Endothelial cell of umbilical vein (primary cell): Measurements from ENCODE around the gene BDH1. TPM values are rescaled to one million over a fixed set of nuclear protein-coding genes. Genes with fewer than 3 reads are reported as not detected.

ENCODE experiments used
- BruUV-seq: library from RNA; stranded (reverse); fragments of 400-500 nt; replicated peaks from 2 replicates; lab custom pipeline; 2021; lab: Mats Ljungman, UMichigan
- CTCF ChIA-PET: fragments of 300-600, 350-600 bp; sonication (Branson Sonifier 250); formaldehyde crosslinking; loops from one replicate; lab custom pipeline; 2021; ENCODE audit warnings: antibody characterized with exemption, inconsistent platforms; lab: Charles Lee
- POLR2A ChIA-PET: fragments of 300-600, 350-600 bp; sonication (Branson Sonifier 250); formaldehyde crosslinking; loops from one replicate; lab custom pipeline; 2021; ENCODE audit warnings: antibody characterized with exemption, inconsistent platforms; lab: Charles Lee
- DNase-seq: peaks from one replicate; pipeline ENCODE4 v3.0.0-alpha.2; 2011; ENCODE audit warnings: low read depth, low spot score
- FAIRE-seq: peaks from 2 replicates; lab custom pipeline; 2011; peaks lifted over from hg19 to GRCh38; lab: Jason Lieb, UNC
- H2AFZ ChIP-seq: 2 replicates; pipeline ENCODE4 v1.6.0; 2012; ENCODE audit warnings: low read depth, low read length, control low read depth, inconsistent platforms
- H3K27ac ChIP-seq: 2 replicates; pipeline ENCODE4 v1.5.1; 2011; ENCODE audit warnings: low read depth, mild to moderate bottlenecking, control low read depth, low read length, moderate library complexity; ENCODE audit not compliant: insufficient read depth
- H3K27me3 ChIP-seq, 2 experiments: 2 replicates each; pipeline versions ENCODE4 v1.6.0 to v1.6.1; 2011; ENCODE audit warnings: low read length in 2 of 2, mixed read lengths in 1 of 2; ENCODE audit not compliant: control insufficient read depth in 2 of 2, insufficient read depth in 2 of 2
- H3K36me3 ChIP-seq, 2 experiments: 2 replicates in 1 of 2; 3 replicates in 1 of 2; pipeline ENCODE4 v1.5.1; 2011; ENCODE audit warnings: low read length in 2 of 2, mild to moderate bottlenecking in 1 of 2, moderate library complexity in 1 of 2; ENCODE audit not compliant: control insufficient read depth in 2 of 2, insufficient read depth in 2 of 2; ENCODE audit errors: extremely low read depth in 1 of 2
- H3K4me1 ChIP-seq: 3 replicates; pipeline ENCODE4 v1.5.1; 2011; ENCODE audit warnings: mild to moderate bottlenecking, low read length; ENCODE audit not compliant: control insufficient read depth, insufficient read depth; ENCODE audit errors: extremely low read depth
- H3K4me2 ChIP-seq: 2 replicates; pipeline ENCODE4 v1.6.1; 2011; ENCODE audit warnings: low read length, control low read depth, mixed read lengths; ENCODE audit not compliant: insufficient read depth
- H3K4me3 ChIP-seq, 3 experiments: fragments of 200-600 bp in 1 of 3; sonication (generic), shearing (Covaris generic) in 1 of 3; replicated peaks in 1 of 3; 2 replicates each; pipeline ENCODE4 v1.5.1; 2011 to 2016; ENCODE audit warnings: control low read depth in 3 of 3, low read length in 3 of 3, mild to moderate bottlenecking in 2 of 3, inconsistent platforms in 1 of 3, low read depth in 1 of 3, moderate library complexity in 1 of 3; ENCODE audit not compliant: insufficient read depth in 1 of 3
- H3K79me2 ChIP-seq: 2 replicates; pipeline ENCODE4 v1.6.0; 2012; ENCODE audit warnings: low read length, inconsistent platforms; ENCODE audit not compliant: control insufficient read depth, insufficient read depth
- H3K9ac ChIP-seq: replicated peaks from 2 replicates; pipeline ENCODE3; 2011; ENCODE audit warnings: low read length, control low read depth; ENCODE audit not compliant: insufficient read depth; ENCODE audit errors: extremely low read depth
- H3K9me1 ChIP-seq: replicated peaks from 3 replicates; pipeline ENCODE4 v1.6.0; 2011; ENCODE audit warnings: mild to moderate bottlenecking, low read length; ENCODE audit not compliant: control insufficient read depth, insufficient read depth; ENCODE audit errors: extremely low read depth
- H3K9me3 ChIP-seq: replicated peaks from 2 replicates; pipeline ENCODE4 v1.5.1; 2012; ENCODE audit warnings: low read length, inconsistent platforms; ENCODE audit not compliant: control insufficient read depth, insufficient read depth
- H4K20me1 ChIP-seq: replicated peaks from 2 replicates; pipeline ENCODE3; 2011; ENCODE audit warnings: mild to moderate bottlenecking, low read length; ENCODE audit not compliant: control insufficient read depth, insufficient read depth; ENCODE audit errors: extremely low read depth
- EZH2 ChIP-seq: IDR thresholded peaks from 2 replicates; pipeline ENCODE4 v1.6.1; 2012; ENCODE audit warnings: borderline replicate concordance, low read depth, mild to moderate bottlenecking, moderate library complexity, low read length, inconsistent platforms; ENCODE audit not compliant: severe bottlenecking
- FOS ChIP-seq: IDR thresholded peaks from 2 replicates; pipeline ENCODE4 v1.6.1; 2011; ENCODE audit warnings: mild to moderate bottlenecking, low read length, moderate library complexity, borderline replicate concordance; ENCODE audit not compliant: insufficient read depth
- GATA2 ChIP-seq: IDR thresholded peaks from 2 replicates; pipeline ENCODE4 v1.7.0; 2011; ENCODE audit warnings: low read depth, mild to moderate bottlenecking, moderate library complexity, mixed read lengths, low read length; ENCODE audit not compliant: insufficient read length, insufficient read depth
- POLR2A ChIP-seq: IDR thresholded peaks from 2 replicates; pipeline ENCODE4 v1.6.1; 2012; ENCODE audit warnings: low read depth, mild to moderate bottlenecking, control low read depth, low read length
- POLR2AphosphoS5 ChIP-seq: IDR thresholded peaks from 2 replicates; pipeline ENCODE4 v1.6.1; 2012; ENCODE audit warnings: low read depth, mild to moderate bottlenecking, control low read depth, low read length, moderate library complexity; ENCODE audit not compliant: insufficient read depth
- dilution Hi-C: fragments of 300-500 bp; cut with MboI; formaldehyde crosslinking; loops from one replicate; pipeline ENCODE4 v1.15.0; 2019; ENCODE audit warnings: low sequenced_read_pairs; ENCODE audit not compliant: extremely low pct_ligation_motif_present
- intact Hi-C: fragments of 100-400 bp; cut with micrococcal nuclease; formaldehyde crosslinking; loops from one replicate; pipeline ENCODE4 v1.10.0; 2022
- polyA plus RNA-seq, 4 experiments: library from polyadenylated mRNA; depleted of rRNA in 3 of 4; stranded (reverse) in 3 of 4; unstranded in 1 of 4; fragments of >200 nt; gene quantifications; 2 replicates each; pipeline versions ENCODE4 v1.2.1 to v1.2.3, GENCODE V29; 2011 to 2012; ENCODE audit warnings: missing spikeins in 1 of 4
- total RNA-seq: library from RNA; stranded (reverse); gene quantifications from 2 replicates; pipeline ENCODE4 v1.2.3, GENCODE V29; 2021
- TF ChIP-seq, protein P1 (sequence below), 2 donors: IDR thresholded peaks; 1 replicate in 1 of 2; 2 replicates in 1 of 2; pipeline ENCODE4 v1.5.1; 2011; ENCODE audit warnings: low read length in 2 of 2, mild to moderate bottlenecking in 2 of 2, moderate library complexity in 2 of 2, control low read depth in 1 of 2, inconsistent platforms in 1 of 2, low read depth in 1 of 2; ENCODE audit not compliant: insufficient read depth in 1 of 2; ENCODE audit errors: extremely low read depth in 1 of 2

The BDH1 gene
- total and polyA plus RNA-seq, 2 donors (not counting 3 experiments of a cell fraction or from before 2014, with no cell fraction given), result 6.9 to 12.2 TPM

DNA sequence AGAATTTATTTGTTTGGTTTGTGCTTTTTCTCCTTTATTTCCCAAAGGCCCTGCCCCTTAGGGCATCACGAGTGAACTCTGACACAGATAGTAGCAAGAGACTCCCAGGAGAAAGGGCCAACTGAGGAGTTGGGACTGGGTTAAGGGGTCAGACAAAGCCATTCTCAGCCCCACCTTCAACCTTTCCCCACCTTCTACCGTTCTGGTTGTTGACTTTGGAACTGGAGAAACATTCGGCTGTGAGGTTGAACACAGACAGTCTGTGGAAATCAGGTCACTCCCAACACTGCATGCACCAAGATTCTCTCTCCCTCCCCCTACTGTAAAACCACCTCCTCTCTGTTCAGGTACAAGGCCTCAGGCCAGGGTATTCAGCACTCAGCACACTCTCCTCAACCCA, 3.9 kb upstream of the BDH1 start:
- dilution Hi-C loops (no loop called here), intact Hi-C loops (no loop called here)
- H3K79me2 ChIP-seq, result no peaks in the 10 kb centered on the region
- H3K36me3 ChIP-seq, result no peaks in the 10 kb centered on the region
- no TSS peak for BruUV-seq
- no peak overlapping the region for H3K4me3 ChIP-seq
- DNase-seq (no peak), FAIRE-seq (no peak)
- H3K4me2 ChIP-seq, result no peak overlapping the region
- H3K27me3 ChIP-seq, result peaks cover 21 to 37% of the 10 kb centered on the region in 2 experiments
- no peak for TF ChIP-seq POLR2A
- TF ChIP-seq FOS, result no peak
- TF ChIP-seq EZH2, result no peak
- CTCF ChIA-PET, result no interaction called here
- POLR2A ChIA-PET, result no interaction called here
- H3K4me1 ChIP-seq, result no peaks in the 10 kb centered on the region
- no peaks in the 10 kb centered on the region for H3K9me1 ChIP-seq
- no peak overlapping the region for H2AFZ ChIP-seq
- no peak overlapping the region for H3K27ac ChIP-seq
- no peak overlapping the region for H3K9ac ChIP-seq
- H3K9me3 ChIP-seq, result no peaks in the 10 kb centered on the region
- no peaks in the 10 kb centered on the region for H4K20me1 ChIP-seq

DNA sequence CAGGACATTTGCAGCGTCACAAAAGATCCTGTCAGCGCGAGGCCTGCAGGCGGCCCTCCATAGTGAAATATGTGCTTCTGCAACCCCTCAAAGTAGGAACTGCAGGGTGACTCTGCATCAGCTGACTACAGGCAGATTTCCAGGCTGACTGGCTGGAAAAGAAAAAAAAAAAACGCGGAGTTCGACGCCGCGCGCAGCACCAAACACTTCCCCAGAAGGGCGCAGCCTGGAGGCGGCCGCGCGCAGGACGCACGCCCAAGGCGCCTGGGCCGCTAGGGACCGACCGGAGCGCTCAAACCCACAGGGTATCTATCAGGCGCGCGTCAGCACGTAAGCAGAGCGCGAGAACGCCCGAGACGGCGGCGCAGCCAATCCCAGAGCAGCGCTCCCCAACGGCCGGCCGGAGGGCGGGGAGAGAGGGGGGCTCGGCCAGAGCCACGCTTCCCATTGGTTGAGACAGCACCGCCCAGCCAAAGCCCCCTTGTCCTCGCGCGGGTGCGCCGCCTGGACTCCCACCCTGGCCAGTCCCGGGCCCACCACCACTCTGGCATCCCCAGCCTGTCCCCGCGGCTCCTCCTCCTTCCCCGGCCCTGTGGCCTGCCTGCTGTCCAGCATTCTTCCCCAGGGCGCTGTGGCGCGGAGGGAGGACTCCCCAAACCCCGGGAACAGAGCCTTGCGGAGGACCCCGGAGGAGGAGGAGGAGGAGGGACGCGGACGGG, 1.0 kb downstream of the BDH1 start:
- peaks cover 11 to 28% of the 10 kb centered on the region in 2 experiments for H3K27me3 ChIP-seq
- FAIRE-seq (peak; percentile 82), DNase-seq (peak; percentile 97)
- H3K9me3 ChIP-seq, result no peaks in the 10 kb centered on the region
- peak overlapping the region; percentile 48 to 77 (median 51) for H3K4me3 ChIP-seq
- H2AFZ ChIP-seq, result peak overlapping the region; percentile 92
- no peaks in the 10 kb centered on the region for H4K20me1 ChIP-seq
- TF ChIP-seq GATA2 (no peak), POLR2AphosphoS5 (peak; percentile 82), POLR2A (peak; percentile 29)
- TF ChIP-seq, protein P1, sequence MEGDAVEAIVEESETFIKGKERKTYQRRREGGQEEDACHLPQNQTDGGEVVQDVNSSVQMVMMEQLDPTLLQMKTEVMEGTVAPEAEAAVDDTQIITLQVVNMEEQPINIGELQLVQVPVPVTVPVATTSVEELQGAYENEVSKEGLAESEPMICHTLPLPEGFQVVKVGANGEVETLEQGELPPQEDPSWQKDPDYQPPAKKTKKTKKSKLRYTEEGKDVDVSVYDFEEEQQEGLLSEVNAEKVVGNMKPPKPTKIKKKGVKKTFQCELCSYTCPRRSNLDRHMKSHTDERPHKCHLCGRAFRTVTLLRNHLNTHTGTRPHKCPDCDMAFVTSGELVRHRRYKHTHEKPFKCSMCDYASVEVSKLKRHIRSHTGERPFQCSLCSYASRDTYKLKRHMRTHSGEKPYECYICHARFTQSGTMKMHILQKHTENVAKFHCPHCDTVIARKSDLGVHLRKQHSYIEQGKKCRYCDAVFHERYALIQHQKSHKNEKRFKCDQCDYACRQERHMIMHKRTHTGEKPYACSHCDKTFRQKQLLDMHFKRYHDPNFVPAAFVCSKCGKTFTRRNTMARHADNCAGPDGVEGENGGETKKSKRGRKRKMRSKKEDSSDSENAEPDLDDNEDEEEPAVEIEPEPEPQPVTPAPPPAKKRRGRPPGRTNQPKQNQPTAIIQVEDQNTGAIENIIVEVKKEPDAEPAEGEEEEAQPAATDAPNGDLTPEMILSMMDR (IDR thresholded peaks at IDR 0.05; ENCODE audit: extremely low read depth in 1 of 2, insufficient read depth in 1 of 2, low read depth in 1 of 2, low read length in 2 of 2), result peak; percentile 57 to 80
- H3K27ac ChIP-seq, result no peak overlapping the region
- BruUV-seq, result no TSS peak
- H3K36me3 ChIP-seq, result no peaks in the 10 kb centered on the region
- ChIA-PET CTCF (interaction anchor here (0.8 to 1.2 kb wide), 3 partner anchors 10 to 21 kb away, joined by 3 to 5 read pairs (median 3); no protein-coding TSS in a partner anchor), POLR2A (no interaction called here)
- intact Hi-C loops, result loop anchor here (1.0 kb wide), 1 partner anchor 297 kb away; no protein-coding TSS in a partner anchor
- H3K9me1 ChIP-seq, result no peaks in the 10 kb centered on the region
- no peaks in the 10 kb centered on the region for H3K79me2 ChIP-seq
- dilution Hi-C loops, result no loop called here
- peaks cover 6% of the 10 kb centered on the region for H3K4me1 ChIP-seq
- H3K4me2 ChIP-seq, result peak overlapping the region; percentile 82
- peak overlapping the region; percentile 51 for H3K9ac ChIP-seq
